Stimulated activated naive CD4-positive, alpha-beta T cell (primary cell): Measurements from ENCODE around the gene SKI.

ENCODE experiments used
- DNase-seq, 6 experiments: peaks; one replicate each; lab custom pipeline; 2025; lab: John Stamatoyannopoulos, UW

Gene SKI

GRCh38 chr1:2339206-2340085, 111.3 kb downstream of the SKI start:
- no peak for DNase-seq

- no peak for DNase-seq
These were observed 112.2 kb downstream of the SKI start for GRCh38 chr1:2340086-2340917.

- no peak for DNase-seq
These were observed 112.8 kb downstream of the SKI start for GRCh38 chr1:2340918-2341254.

- DNase-seq, result no peak
These were observed 113.7 kb downstream of the SKI start for GRCh38 chr1:2341706-2342383.

GRCh38 chr1:2342384-2343022, 114.4 kb downstream of the SKI start:
- no peak for DNase-seq

- no peak for DNase-seq
These were observed 115.2 kb downstream of the SKI start for GRCh38 chr1:2343023-2343935.

- no peak for DNase-seq
These were observed 116.1 kb downstream of the SKI start for GRCh38 chr1:2344121-2344681.

- DNase-seq, result no peak
These were observed 116.7 kb downstream of the SKI start for GRCh38 chr1:2344744-2345296.

GRCh38 chr1:2345297-2346075, 117.4 kb downstream of the SKI start:
- no peak for DNase-seq

GRCh38 chr1:2346691-2347408, 118.7 kb downstream of the SKI start:
- no peak for DNase-seq

GRCh38 chr1:2347409-2347785, 119.3 kb downstream of the SKI start:
- no peak for DNase-seq

- no peak for DNase-seq
These were observed 119.8 kb downstream of the SKI start for GRCh38 chr1:2347896-2348295.

- no peak for DNase-seq
These were observed 120.5 kb downstream of the SKI start for GRCh38 chr1:2348346-2349325.

- DNase-seq, result no peak
These were observed 121.7 kb downstream of the SKI start for GRCh38 chr1:2349806-2350205.

- no peak for DNase-seq
These were observed 122.4 kb downstream of the SKI start for GRCh38 chr1:2350501-2350900.

- DNase-seq, result no peak
These were observed 123.0 kb downstream of the SKI start for GRCh38 chr1:2350911-2351655.

- no peak for DNase-seq
These were observed 123.6 kb downstream of the SKI start for GRCh38 chr1:2351723-2352122.
